ENCODE data around the gene CD82.

DNA sequence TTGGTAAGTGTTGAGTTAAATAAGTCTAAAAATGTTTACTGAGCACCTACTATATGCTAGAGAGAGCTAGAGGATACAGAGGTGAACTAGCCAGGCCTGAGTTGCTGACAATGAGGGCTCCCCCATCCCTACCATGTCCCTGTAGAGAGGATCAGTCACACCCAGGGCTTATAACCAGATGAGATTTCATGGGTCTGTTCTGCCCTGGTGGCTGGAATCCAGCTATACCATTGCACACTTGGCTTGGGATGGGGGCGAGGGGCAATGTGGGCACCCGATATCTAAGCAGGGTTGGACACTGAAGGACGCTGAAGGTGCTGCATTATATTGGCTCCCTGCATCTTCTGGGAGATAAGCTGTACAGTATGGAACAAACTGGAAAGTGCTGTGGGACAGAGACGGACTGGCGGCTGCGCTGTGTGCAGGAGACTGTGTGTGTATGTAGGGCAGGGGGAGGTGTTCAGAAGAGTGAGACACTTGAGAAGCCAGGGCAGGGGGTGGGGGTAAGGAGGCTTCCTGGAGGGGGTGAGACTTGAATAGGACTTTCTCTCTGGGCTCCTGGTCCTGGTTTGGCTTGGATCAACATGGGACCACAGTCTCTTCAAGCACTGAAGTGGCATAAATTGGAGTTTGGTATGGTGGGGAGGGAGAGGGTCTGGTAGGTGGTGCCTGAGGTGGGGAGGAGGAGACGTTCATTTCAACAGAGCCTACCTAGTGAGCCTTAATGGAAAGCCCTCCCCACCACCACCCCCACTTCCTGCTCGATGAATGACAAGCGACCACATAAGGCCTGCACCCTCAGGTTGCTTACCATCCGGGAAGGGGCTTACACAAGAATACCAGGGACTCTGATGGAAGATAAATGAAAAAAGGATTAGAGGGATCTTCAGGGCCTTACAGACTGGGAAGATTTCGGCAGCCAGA is 1.8 kb downstream of the CD82 start:
- TF ChIP-seq, protein P1, sequence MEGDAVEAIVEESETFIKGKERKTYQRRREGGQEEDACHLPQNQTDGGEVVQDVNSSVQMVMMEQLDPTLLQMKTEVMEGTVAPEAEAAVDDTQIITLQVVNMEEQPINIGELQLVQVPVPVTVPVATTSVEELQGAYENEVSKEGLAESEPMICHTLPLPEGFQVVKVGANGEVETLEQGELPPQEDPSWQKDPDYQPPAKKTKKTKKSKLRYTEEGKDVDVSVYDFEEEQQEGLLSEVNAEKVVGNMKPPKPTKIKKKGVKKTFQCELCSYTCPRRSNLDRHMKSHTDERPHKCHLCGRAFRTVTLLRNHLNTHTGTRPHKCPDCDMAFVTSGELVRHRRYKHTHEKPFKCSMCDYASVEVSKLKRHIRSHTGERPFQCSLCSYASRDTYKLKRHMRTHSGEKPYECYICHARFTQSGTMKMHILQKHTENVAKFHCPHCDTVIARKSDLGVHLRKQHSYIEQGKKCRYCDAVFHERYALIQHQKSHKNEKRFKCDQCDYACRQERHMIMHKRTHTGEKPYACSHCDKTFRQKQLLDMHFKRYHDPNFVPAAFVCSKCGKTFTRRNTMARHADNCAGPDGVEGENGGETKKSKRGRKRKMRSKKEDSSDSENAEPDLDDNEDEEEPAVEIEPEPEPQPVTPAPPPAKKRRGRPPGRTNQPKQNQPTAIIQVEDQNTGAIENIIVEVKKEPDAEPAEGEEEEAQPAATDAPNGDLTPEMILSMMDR (IDR thresholded peaks at IDR 0.05), result no peak
- no peak for TF ChIP-seq POLR2A (IDR thresholded peaks at IDR 0.05)
